GM12891 (cell line): Measurements from ENCODE around the gene ABLIM2.
A peak's percentile ranks its signal among the peaks of the same experiment; 100 is the strongest.

ENCODE experiments used
- DNase-seq: peaks from one replicate; pipeline ENCODE4 v3.0.0; 2011; ENCODE audit warnings: low spot score; ENCODE audit not compliant: insufficient read length
- FAIRE-seq: peaks from 2 replicates; lab custom pipeline; 2011; peaks lifted over from hg19 to GRCh38; lab: Jason Lieb, UNC
- PAX5 ChIP-seq: IDR thresholded peaks from 2 replicates; pipeline ENCODE4 v1.6.1; 2011; ENCODE audit warnings: low read length, moderate library complexity, mild to moderate bottlenecking; ENCODE audit not compliant: insufficient read depth, severe bottlenecking
- POLR2A ChIP-seq: IDR thresholded peaks from 2 replicates; pipeline ENCODE4 v1.6.1; 2011; ENCODE audit warnings: low read depth, low read length, control low read depth
- POLR2AphosphoS5 ChIP-seq: IDR thresholded peaks from 2 replicates; pipeline ENCODE4 v1.6.1; 2011; ENCODE audit warnings: low read depth, low read length, control low read depth
- POU2F2 ChIP-seq: IDR thresholded peaks from 2 replicates; pipeline ENCODE4 v1.6.1; 2011; ENCODE audit warnings: low read depth, mild to moderate bottlenecking, control low read depth, low read length, moderate library complexity
- SPI1 ChIP-seq: IDR thresholded peaks from 2 replicates; pipeline ENCODE4 v1.6.1; 2011; ENCODE audit warnings: low read depth, low read length, control low read depth
- TAF1 ChIP-seq: IDR thresholded peaks from 2 replicates; pipeline ENCODE4 v1.6.1; 2011; ENCODE audit warnings: low read depth, low read length, control low read depth

ABLIM2 gene

DNA sequence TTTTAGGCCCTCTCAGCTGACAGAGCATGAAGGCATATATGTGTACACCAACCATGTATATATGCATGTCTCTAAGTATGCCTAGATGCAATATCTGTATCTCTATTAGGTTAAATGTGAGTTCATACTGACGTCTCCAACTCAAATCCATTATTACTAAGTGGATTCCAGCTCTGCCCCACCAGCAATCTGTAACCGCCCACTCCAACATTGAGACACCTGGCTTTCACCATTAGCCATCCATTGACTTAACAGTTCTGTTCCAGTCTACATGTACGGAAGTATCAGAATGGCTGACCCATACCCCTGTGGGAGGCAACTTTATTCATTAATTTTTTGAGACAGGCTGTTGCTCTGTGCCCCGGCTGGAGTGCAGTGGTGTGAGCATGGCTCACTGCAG is 25.4 kb upstream of the ABLIM2 start:
- no peak for TF ChIP-seq POLR2A
- TF ChIP-seq POLR2AphosphoS5: no peak
- TF ChIP-seq SPI1: no peak
- no peak for TF ChIP-seq PAX5
- TF ChIP-seq TAF1: no peak
- DNase-seq: no peak
- no peak for FAIRE-seq

DNA sequence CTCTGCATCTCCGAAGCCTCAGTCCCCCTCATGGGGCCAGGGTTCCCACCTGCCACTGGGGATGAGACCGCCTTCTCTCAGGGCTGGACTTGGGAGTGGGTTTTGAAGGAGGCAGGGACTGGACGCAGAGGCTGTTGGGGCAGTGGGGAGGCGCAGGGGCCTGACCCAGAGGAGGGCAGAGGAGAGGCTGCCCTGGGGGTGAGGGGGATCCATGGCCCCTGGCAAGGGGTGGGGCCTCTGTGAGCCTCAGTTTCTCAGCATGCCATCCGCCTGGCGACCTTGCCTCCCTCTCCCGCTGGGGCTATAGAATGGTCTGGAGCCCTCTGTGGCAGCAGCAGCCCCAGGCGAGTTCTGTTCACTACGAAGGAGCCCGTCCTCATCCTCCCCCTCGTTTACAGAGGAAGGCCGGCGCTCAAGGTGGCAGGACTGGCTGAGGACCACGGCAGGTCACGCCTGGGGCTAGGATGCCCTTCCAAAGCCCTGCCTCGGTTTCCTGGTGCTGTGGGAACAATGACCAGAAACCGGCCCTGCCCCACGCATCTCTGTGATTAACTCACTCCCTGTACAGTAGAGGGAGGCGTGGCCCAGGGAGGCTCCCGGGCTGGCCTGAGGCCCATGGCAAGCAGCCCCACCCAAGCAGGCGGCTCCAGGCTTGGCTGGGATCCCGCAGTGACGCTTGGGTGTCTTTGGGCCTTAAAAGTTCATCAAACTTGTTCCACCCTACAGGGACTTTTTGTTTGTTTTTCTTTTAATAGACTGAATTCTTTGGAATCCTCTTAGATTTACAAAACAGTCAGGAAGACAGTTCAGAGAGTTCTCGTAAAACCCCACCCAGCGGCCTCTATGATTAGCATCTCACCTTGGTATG is 24.5 kb upstream of the ABLIM2 start:
- TF ChIP-seq TAF1 (no peak), POLR2A (no peak)
- DNase-seq (no peak), FAIRE-seq (no peak)

DNA sequence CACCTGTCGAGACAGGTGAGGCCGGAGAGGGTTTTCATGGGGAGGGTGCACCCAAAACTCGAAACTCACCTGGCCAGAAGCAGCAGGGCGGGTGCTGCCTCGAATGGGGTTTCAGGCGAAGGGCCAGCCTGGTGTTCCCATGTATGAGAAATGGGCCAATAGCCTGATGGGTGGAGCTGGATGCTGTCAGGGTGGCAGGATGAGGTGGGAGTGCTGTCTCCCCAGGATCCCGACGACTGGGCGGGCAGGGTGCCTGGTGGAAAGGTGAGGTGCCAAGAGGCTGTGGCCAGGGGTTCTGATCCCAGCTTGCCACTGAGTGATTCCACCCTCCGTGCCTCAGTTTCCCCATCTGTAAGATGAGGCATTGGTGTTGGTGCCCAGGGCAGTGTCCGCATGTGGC is 23.7 kb upstream of the ABLIM2 start:
- no peak for TF ChIP-seq POLR2A
- no peak for TF ChIP-seq POLR2AphosphoS5
- no peak for TF ChIP-seq POU2F2
- TF ChIP-seq SPI1: no peak
- TF ChIP-seq PAX5: no peak
- no peak for TF ChIP-seq TAF1
- no peak for FAIRE-seq

DNA sequence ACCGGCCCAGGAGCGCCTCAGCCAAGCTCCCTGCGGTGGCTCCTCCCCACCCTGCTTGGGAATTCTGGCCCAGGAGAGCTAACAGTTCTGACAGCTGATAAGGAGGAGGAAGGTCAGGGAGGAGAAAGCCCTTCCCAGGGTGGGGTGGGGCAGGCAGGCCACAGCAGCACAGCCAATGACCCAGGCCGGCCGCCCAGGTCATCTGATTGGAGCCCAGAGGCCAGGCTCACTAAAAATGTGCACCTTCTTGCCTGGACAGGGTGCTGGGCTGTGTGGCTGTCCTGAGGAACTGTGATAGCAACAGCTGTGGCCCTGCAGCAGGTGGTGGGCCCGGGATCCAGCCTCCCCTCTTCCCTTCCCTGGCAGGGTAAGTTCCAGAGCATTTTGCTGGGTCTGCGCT is 23.2 kb upstream of the ABLIM2 start:
- no peak for DNase-seq
- TF ChIP-seq POLR2A (no peak), POU2F2 (no peak), POLR2AphosphoS5 (no peak), SPI1 (no peak), TAF1 (no peak), PAX5 (no peak)

More for the DNA sequence above, 23.7 kb upstream of the ABLIM2 start:
- no peak for DNase-seq

DNA sequence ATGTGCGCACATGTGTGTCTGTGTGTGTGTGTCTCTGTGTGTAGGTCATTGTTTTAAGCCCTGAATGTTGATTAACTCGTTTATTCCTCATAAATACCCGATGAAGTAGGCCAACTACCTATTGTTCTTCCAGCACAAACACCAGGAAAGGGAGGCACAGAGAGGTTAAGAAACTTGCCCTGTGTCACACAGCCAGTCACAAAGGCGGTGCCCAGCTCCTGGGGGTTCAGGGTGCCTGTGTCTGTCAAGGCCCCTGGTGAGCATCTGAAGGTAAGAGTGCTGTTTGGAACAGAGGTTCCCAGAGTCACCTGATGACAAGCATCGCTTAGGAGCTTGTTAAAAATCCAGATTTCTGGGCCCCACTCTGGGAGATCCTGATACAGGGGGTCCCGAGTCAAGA is 22.5 kb upstream of the ABLIM2 start:
- TF ChIP-seq TAF1 (no peak), POLR2A (no peak), POLR2AphosphoS5 (no peak), SPI1 (no peak), POU2F2 (no peak), PAX5 (no peak)
- DNase-seq (no peak), FAIRE-seq (no peak)

More for the DNA sequence above, 23.2 kb upstream of the ABLIM2 start:
- no peak for FAIRE-seq

DNA sequence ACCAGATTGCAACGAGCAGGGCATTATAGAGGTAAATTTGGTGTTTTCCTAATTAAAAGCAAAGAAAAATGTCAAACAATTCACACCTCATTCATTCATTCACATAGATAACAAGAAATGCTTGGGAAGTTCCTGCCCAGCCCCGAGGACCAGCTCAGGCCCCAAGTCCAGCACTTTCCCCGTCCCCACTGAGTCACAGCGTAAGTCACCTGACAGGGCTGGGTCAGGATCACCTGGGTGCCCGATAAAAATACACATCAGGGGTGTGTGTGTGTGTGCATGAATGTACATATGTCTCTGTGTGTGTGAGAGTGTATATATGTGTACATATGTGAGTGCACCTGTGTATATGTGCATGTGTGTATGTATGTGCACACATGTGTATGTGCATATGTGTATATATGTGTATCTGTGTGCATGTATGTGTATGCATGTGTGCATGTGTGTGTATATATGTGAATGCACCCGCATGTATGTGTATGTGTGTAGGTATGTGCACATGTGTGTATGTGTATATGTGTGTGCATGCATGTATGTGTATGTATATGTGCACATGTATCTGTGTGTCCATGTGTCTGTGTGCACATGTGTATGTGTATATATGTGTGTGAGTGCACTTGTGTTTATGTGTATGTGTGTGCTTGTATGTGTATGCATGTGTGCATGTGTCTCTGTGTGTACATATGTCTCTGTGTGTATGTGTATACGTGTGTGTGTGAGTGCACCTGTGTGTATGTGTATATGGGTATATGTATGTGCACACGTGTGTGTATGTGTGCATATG is 21.9 kb upstream of the ABLIM2 start:
- DNase-seq (no peak), FAIRE-seq (peak; percentile 69)
- TF ChIP-seq POLR2AphosphoS5 (no peak), POLR2A (no peak), PAX5 (no peak)

DNA sequence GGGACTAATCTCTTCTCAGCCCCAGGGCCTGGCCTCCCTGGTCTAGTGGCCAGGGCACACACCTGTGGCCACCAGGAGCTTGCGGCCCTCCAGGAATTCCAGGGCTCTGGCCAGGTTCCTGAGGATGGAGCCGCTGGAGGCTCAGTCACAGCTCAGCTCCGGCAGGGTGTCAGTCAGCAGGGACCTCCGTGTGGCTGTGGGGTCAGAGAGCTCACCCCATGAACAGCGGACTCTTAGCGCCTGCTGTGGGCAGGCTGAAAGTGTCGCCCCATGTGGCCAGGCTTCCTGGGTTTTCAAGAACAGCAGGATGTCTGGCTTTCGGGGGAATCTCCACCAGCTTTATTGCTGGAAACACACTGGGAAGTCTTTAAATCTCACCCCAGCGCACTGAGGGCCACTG is 21.2 kb upstream of the ABLIM2 start:
- FAIRE-seq (no peak), DNase-seq (no peak)
- TF ChIP-seq PAX5 (no peak), SPI1 (no peak), POLR2A (no peak), POU2F2 (no peak), POLR2AphosphoS5 (no peak), TAF1 (no peak)

DNA sequence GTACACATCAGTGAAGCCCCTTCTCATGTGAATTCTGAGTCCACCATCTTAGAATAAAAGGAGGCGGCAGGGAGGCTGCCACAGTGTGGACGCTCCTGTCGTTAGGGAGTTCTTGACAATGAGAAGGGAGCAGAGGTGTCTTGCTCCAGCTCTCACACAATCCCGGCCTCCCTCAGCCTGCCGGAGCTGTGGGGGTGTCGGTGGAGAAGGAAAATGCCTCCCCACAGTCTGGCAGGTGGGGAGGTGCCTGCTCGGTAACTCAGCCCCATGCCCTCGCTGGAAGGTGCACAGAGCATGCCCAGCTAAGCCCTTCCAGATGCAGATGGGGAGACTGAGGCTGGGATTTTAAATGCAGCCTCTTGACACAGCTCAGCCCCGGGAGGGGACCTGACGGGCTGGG is 20.5 kb upstream of the ABLIM2 start:
- FAIRE-seq (no peak), DNase-seq (no peak)
- TF ChIP-seq POU2F2 (no peak), TAF1 (no peak), PAX5 (no peak), SPI1 (no peak), POLR2AphosphoS5 (no peak), POLR2A (no peak)

DNA sequence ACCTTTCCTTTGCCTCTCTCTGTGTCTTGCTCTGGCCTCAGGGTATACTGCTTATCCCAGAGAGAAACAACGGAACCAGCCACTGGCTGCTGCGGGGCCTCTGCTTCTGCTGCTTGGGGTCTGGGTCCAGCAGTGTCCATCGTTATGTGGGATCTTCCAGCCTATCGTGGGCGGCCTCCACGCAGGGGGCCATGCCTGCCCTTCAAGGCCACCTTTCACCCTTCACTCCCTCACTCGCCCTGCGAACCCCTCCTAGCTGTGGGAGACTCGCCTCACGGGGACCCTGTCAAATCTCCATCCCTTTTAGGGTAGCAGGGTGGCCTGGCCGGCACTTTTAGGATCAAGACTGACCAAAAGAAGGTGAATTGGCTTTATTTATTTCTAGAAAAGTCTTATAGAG is 19.3 kb upstream of the ABLIM2 start:
- TF ChIP-seq PAX5 (no peak), POLR2AphosphoS5 (no peak), TAF1 (no peak), SPI1 (no peak), POU2F2 (no peak), POLR2A (no peak)
- FAIRE-seq (no peak), DNase-seq (no peak)

DNA sequence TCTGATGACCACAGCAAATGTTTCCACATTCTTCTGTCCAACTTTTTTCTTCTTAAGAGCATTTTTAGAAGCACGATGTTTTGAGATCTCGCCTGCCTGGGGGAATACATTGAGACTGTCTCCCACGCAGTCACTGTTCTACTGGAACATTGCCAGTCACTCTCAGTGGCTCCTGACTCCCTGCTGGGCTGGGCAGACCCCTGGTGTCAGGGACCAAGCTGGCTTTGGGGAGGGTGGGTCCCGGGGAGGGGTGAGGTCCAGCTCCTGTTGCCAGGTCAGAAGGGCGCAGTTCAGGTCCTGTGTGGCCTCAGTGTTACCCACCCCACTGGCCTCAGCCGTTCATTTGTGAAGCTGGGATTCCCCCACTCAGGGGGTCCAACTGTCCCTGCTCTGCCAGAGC is 18.9 kb upstream of the ABLIM2 start:
- DNase-seq (no peak), FAIRE-seq (no peak)
- TF ChIP-seq PAX5 (no peak), POU2F2 (no peak), TAF1 (no peak), SPI1 (no peak), POLR2AphosphoS5 (no peak), POLR2A (no peak)
